GM21360 (cell line): Measurements from ENCODE around the gene CHMP6.

Experiments
- ATAC-seq: cut with Tn5 transposase; IDR thresholded peaks from one replicate; pipeline ENCODE4 v1.9.1; 2021; ENCODE audit warnings: mild to moderate bottlenecking, moderate library complexity; ENCODE audit not compliant: unreplicated experiment

CHMP6 gene

DNA sequence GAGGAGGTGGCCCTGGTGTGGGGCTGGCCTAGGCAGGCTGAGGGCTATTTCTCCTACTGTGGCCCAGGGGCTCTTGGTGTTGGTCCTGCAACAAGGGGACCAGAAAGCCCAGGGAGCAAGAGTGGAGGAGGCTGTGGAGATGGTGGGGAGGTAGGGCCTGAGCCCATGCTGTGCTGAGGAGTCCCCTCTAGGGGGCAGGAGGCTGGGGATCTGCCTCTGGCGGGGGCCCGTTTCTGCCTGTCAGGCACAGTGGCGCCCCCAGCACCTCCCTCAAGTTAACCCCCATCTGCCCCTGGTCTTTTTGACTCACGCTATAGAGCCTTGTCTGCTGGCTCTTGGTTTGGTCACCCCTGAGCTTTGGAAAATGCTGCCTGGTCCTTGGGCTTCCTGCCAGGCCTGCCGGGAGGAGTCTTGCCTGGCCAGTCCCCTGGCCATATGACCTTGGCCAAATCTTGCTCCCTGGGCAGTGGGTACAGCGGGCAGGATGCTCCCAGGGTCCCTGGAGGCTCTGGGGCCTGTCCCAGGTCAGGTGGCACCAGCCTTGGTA is 49.2 kb downstream of the CHMP6 start:
- ATAC-seq: no peak

- ATAC-seq: no peak
Measured at GRCh38 chr17:81042606-81043005, 51.0 kb downstream of the CHMP6 start.

- ATAC-seq: no peak
Measured at GRCh38 chr17:81043319-81043724, 51.7 kb downstream of the CHMP6 start.

DNA sequence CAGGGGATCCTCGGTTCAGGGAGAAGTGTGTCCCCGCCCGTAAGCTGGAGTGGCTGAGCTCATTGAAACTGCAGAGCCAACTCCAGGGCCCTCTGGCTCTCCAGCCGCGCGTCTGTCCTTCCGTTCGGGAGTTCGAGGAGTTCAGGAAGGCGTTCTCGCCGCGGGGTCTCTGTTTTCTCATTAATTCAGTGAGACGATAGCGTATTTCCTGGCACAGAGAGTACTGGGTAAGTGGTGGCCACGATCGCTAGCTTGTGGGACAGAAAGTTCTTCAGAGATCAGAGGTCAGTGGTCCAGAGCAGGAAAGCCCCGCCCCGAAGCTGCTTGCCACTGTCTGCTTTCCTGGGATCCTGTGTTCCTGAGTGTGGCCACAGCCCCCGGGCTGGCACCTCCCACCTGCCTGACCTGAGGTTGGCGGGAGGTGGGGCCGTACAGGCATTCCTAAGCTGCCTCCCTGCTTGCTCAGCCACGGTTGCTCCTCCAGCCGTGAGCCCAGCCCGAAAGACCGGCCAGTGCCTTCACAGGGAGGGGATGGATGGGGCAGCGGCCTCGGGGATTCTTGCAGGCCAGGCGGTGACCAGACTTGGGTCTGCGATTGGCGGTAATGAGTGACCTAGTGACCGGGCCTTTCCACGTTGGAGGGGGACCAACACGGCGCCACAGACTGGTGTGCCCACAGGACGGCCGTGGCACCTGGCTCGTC is 52.2 kb downstream of the CHMP6 start:
- ATAC-seq: no peak

GRCh38 chr17:81044428-81044763 is 52.8 kb downstream of the CHMP6 start:
- no peak for ATAC-seq

GRCh38 chr17:81044764-81045589 is 53.3 kb downstream of the CHMP6 start:
- no peak for ATAC-seq

GRCh38 chr17:81045590-81046095 is 54.0 kb downstream of the CHMP6 start:
- ATAC-seq: no peak

DNA sequence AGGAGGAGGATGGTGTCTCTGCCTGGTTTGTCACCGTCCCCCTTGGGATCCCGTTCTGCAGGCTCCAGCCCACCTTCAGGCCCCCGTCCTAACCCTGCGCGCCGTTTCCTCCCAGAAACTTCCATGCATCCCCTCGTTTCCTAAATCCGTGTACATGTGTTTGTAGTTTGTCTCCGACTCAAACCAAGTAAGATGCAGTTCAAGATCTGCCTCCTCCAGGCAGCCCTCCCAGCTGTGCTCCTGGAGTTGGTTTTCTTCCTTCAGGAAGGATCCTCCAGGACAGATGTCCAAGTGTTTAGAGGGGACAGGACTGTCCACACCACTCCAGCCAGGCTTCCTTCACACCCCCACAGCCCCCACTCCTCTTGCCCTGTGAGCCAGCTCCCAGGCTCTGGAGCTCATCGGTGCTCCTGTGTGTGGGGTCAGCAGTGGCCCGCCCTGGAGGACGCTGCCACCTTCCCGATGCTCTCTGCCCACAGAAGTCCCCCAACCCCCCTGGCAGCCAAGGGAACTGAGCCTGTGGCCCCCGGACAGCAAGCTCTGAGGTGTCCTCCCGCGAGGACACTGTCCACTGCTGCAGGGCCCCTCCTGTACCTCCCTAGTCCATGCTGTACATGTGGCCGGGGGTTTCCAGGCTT is 54.6 kb downstream of the CHMP6 start:
- ATAC-seq: no peak

DNA sequence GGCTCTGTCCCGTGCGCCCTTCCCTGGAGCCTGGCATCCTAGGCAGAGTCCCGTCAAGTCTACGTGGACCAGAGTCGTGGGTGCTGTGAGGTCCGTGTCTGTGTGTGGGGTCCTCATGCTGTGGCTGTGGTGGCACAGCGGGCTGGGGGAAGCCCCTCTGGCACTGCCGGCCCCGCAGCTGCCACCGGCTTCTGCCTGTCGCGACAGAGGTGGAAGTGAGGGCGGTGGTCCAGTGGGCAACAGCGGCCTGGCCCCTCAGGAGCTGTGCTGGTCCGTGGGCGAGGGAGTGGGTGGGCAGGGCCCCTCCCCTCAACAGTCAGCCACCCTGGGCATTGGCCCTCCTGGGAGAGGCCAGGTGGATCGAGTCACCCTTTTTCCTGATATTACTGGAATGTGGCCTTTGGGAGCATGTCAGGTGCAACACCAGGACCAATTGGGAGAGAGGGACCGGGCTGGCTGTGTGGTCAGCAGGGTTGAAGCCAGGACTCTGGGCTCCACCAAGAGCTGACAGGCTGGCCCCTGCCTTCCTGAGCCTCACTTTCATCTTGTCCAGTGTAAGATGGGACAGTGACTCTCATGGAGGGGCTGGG is 55.2 kb downstream of the CHMP6 start:
- no peak for ATAC-seq

- ATAC-seq: no peak
Measured at GRCh38 chr17:81048827-81049371, 57.3 kb downstream of the CHMP6 start.

GRCh38 chr17:81049372-81049911 is 57.8 kb downstream of the CHMP6 start:
- ATAC-seq: no peak
